GM23338 (cell line): Measurements from ENCODE around the gene PCED1A. TPM values are rescaled to one million over a fixed set of nuclear protein-coding genes. Genes with fewer than 3 reads are reported as not detected.

Experiments used
- ATAC-seq: fragments of 200-7000 bp; cut with Tn5 transposase; 3 replicates; pipeline ENCODE4 v1.9.1; 2020
- DNase-seq: peaks from one replicate; pipeline ENCODE4 v3.0.0-alpha.2; 2015; ENCODE audit warnings: low spot score
- H2AFZ ChIP-seq: fragments of 200-600 bp; sonication (generic); 2 replicates; pipeline ENCODE4 v1.8.0; 2016; ENCODE audit warnings: antibody characterized with exemption, mild to moderate bottlenecking, moderate library complexity
- H3F3A ChIP-seq: fragments of 200-600 bp; sonication (generic); replicated peaks from 2 replicates; pipeline ENCODE4 v1.8.0; 2017; ENCODE audit warnings: antibody characterized with exemption, mixed run types, low read depth
- H3K27ac ChIP-seq: fragments of 200-600 bp; sonication (generic); 2 replicates; pipeline ENCODE4 v1.6.1; 2016; ENCODE audit warnings: low read depth
- H3K27me3 ChIP-seq: fragments of 200-600 bp; sonication (generic); 2 replicates; pipeline ENCODE4 v1.8.0; 2016; ENCODE audit warnings: mild to moderate bottlenecking, mixed run types, moderate library complexity; ENCODE audit not compliant: insufficient read depth
- H3K36me3 ChIP-seq: fragments of 200-600 bp; sonication (generic); 2 replicates; pipeline ENCODE4 v1.8.0; 2016; ENCODE audit warnings: mild to moderate bottlenecking; ENCODE audit not compliant: insufficient read depth
- H3K4me1 ChIP-seq: fragments of 200-600 bp; sonication (generic); 2 replicates; pipeline ENCODE4 v1.8.0; 2016; ENCODE audit warnings: mild to moderate bottlenecking, moderate library complexity; ENCODE audit not compliant: insufficient read depth
- H3K4me2 ChIP-seq: fragments of 200-600 bp; sonication (generic); 2 replicates; pipeline ENCODE4 v1.7.1; 2017; ENCODE audit warnings: mixed run types
- H3K4me3 ChIP-seq: fragments of 200-600 bp; sonication (generic); 2 replicates; pipeline ENCODE4 v1.6.1; 2016; ENCODE audit warnings: mixed run types
- H3K79me2 ChIP-seq: fragments of 200-600 bp; sonication (generic); replicated peaks from 2 replicates; pipeline ENCODE4 v1.8.0; 2017; ENCODE audit warnings: mild to moderate bottlenecking; ENCODE audit not compliant: insufficient read depth
- H3K9me2 ChIP-seq: fragments of 200-600 bp; sonication (generic); 2 replicates; pipeline ENCODE4 v1.8.0; 2017; ENCODE audit not compliant: insufficient read depth
- H4K20me1 ChIP-seq: fragments of 200-600 bp; sonication (generic); replicated peaks from 2 replicates; pipeline ENCODE4 v1.8.0; 2017; ENCODE audit warnings: mild to moderate bottlenecking; ENCODE audit not compliant: insufficient read depth
- H3K27ac Mint-ChIP-seq: 2 replicates; pipeline ENCODE4 v1.8.0; 2020; ENCODE audit warnings: inconsistent platforms, mild to moderate bottlenecking, moderate library complexity, mixed read lengths
- H3K27me3 Mint-ChIP-seq: 3 replicates; pipeline ENCODE4 v1.8.0; 2022; ENCODE audit warnings: low read depth, mild to moderate bottlenecking, moderate library complexity, mixed read lengths, inconsistent platforms; ENCODE audit not compliant: insufficient read depth, poor library complexity
- H3K36me3 Mint-ChIP-seq: 3 replicates; pipeline ENCODE4 v1.8.0; 2021; ENCODE audit warnings: low read depth, mild to moderate bottlenecking, inconsistent platforms, moderate library complexity, mixed read lengths
- H3K4me1 Mint-ChIP-seq: 3 replicates; pipeline ENCODE4 v1.8.0; 2020; ENCODE audit warnings: mild to moderate bottlenecking, inconsistent platforms, mixed read lengths
- H3K4me3 Mint-ChIP-seq: 3 replicates; pipeline ENCODE4 v1.8.0; 2021; ENCODE audit warnings: moderate library complexity, mild to moderate bottlenecking, inconsistent platforms, mixed read lengths
- H3K9me3 Mint-ChIP-seq: 3 replicates; pipeline ENCODE4 v1.8.0; 2020; ENCODE audit warnings: moderate library complexity, mild to moderate bottlenecking, inconsistent platforms, mixed read lengths
- CREB1 ChIP-seq: fragments of 250-450 bp; sonication (Bioruptor Pico); IDR thresholded peaks from 2 replicates; pipeline ENCODE4 v1.5.0; 2020; ENCODE audit warnings: low read depth, mild to moderate bottlenecking, moderate library complexity
- EZH2phosphoT487 ChIP-seq: fragments of 200-600 bp; sonication (generic); IDR thresholded peaks from one replicate; pipeline ENCODE4 v1.8.1; 2018; ENCODE audit warnings: antibody characterized with exemption; ENCODE audit not compliant: unreplicated experiment
- POLR2AphosphoS5 ChIP-seq: IDR thresholded peaks from 2 replicates; pipeline ENCODE4 v1.6.1; 2016; ENCODE audit warnings: antibody characterized with exemption, low read depth
- STAT1 ChIP-seq: IDR thresholded peaks from one replicate; pipeline ENCODE4 v1.6.1; 2016; ENCODE audit warnings: antibody characterized with exemption; ENCODE audit not compliant: unreplicated experiment
- ZNF114 ChIP-seq: fragments of 250-450 bp; sonication (Bioruptor Pico); IDR thresholded peaks from 2 replicates; pipeline ENCODE4 v1.5.0; 2020; ENCODE audit warnings: mild to moderate bottlenecking, moderate library complexity
- polyA plus RNA-seq: library from polyadenylated mRNA; unstranded; fragments of >200 nt; fragmentation: Nextera tagmentation; extraction: Ambion mirVana; gene quantifications from 2 replicates; pipeline ENCODE4 v1.2.1, GENCODE V29; 2016
- total RNA-seq: library from RNA; depleted of rRNA; stranded (reverse); fragments of >200 nt; shearing (Covaris generic); gene quantifications from 2 replicates; pipeline ENCODE4 v1.2.3, GENCODE V29; 2014
- TF ChIP-seq, protein P1 (sequence below), 2 experiments: fragments of 200-600 bp in 1 of 2; sonication (generic) in 1 of 2; conservative IDR thresholded peaks; 2 replicates each; pipeline versions ENCODE4 v1.5.1 to v1.6.1; 2016 to 2017; ENCODE audit warnings: antibody characterized with exemption in 2 of 2, low read depth in 2 of 2, mild to moderate bottlenecking in 2 of 2, moderate library complexity in 1 of 2

PCED1A gene
- total and polyA plus RNA-seq, 2 experiments from 2014 or later, result 5.0 to 8.9 TPM

DNA sequence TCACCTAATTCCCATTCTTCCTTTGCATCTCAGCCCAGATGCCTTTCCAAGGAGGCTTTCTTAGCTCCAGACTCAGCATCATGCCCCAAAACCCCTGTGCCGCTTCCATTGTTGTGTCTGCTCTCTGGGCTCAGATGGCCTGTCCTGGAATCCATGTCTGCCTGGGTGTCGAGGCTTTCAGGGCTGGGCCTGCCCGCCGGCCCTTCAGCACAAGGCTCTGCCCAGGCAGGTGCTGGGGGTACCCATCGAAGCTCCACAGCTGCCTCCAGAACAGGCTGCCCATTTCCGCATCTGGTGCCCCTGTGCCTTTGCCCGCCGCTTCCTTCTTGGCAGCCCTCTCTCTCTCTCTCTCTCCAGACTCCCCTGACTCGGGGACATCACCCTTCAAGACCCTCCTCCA, 41.2 kb downstream of the PCED1A start:
- Histone ChIP-seq H2AFZ (peak overlapping the region; percentile 97), H3K4me3 (peak overlapping the region; percentile 79), H4K20me1 (peaks cover 3% of the 10 kb centered on the region; the same call in 1 of the 2 replicates), H3K79me2 (no peaks in the 10 kb centered on the region), H3K4me1 (peaks cover 20% of the 10 kb centered on the region), H3K9me2 (no peaks in the 10 kb centered on the region), H3F3A (0 out of 2 replicates have a peak, but pooled peaks cover 4% of the 10 kb centered on the region), H3K4me2 (peak overlapping the region; percentile 98), H3K27me3 (peaks cover 54% of the 10 kb centered on the region), H3K36me3 (no peaks in the 10 kb centered on the region), H3K27ac (no peak overlapping the region)
- Mint-ChIP-seq H3K9me3 (no peaks in the 10 kb centered on the region), H3K4me3 (peak overlapping the region; percentile 97), H3K4me1 (peaks cover 27% of the 10 kb centered on the region), H3K27me3 (peaks cover 47% of the 10 kb centered on the region), H3K36me3 (peaks cover 33% of the 10 kb centered on the region), H3K27ac (no peak overlapping the region)
- no peak for TF ChIP-seq EZH2phosphoT487
- TF ChIP-seq STAT1, result no peak
- DNase-seq, result peak; percentile 17
- no peak; the same call in 1 of the 3 replicates for ATAC-seq

DNA sequence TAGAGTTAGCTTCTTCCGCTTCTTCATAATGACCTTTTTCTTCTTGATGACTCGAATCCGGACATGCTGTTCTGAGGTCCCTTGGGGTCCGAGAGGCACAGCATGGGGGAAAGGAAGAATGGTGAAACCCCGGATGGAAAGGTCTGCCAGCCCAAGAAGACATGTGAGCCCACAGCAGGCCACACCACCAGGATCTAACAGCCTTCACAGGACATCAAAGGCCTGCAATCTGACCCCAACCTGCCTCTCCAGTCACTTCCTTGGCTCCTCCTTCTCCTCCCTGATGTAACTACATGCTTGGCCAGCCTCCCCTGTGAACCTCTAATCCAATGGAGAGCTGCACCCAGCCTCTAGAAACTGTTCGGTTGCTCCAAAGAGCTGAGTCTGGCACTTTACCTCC, 41.6 kb downstream of the PCED1A start:
- H3K79me2 ChIP-seq, result no peaks in the 10 kb centered on the region
- H3K4me1 ChIP-seq, result peaks cover 19% of the 10 kb centered on the region; the same call in 1 of the 2 replicates
- H3K4me3 ChIP-seq, result peak overlapping the region; percentile 79; the same call in 1 of the 2 replicates
- peaks cover 3% of the 10 kb centered on the region; the same call in 1 of the 2 replicates for H4K20me1 ChIP-seq
- no peak overlapping the region for H3K27ac ChIP-seq
- ATAC-seq, result peak; percentile 13
- no peaks in the 10 kb centered on the region for H3K36me3 ChIP-seq
- Mint-ChIP-seq H3K27me3 (peaks cover 42% of the 10 kb centered on the region), H3K9me3 (no peaks in the 10 kb centered on the region), H3K4me1 (peaks cover 26% of the 10 kb centered on the region), H3K4me3 (peak overlapping the region; percentile 97), H3K36me3 (peaks cover 33% of the 10 kb centered on the region), H3K27ac (no peak overlapping the region)
- DNase-seq, result peak; percentile 45
- H3K27me3 ChIP-seq, result peaks cover 49% of the 10 kb centered on the region
- peak overlapping the region; percentile 98; the same call in 1 of the 2 replicates for H3K4me2 ChIP-seq
- H3K9me2 ChIP-seq, result no peaks in the 10 kb centered on the region
- H3F3A ChIP-seq, result 0 out of 2 replicates have a peak, but pooled peaks cover 4% of the 10 kb centered on the region
- H2AFZ ChIP-seq, result no peak overlapping the region; the same call in 1 of the 2 replicates
- TF ChIP-seq CREB1 (CRISPR knock-in tag), result no peak
- TF ChIP-seq, protein P1, sequence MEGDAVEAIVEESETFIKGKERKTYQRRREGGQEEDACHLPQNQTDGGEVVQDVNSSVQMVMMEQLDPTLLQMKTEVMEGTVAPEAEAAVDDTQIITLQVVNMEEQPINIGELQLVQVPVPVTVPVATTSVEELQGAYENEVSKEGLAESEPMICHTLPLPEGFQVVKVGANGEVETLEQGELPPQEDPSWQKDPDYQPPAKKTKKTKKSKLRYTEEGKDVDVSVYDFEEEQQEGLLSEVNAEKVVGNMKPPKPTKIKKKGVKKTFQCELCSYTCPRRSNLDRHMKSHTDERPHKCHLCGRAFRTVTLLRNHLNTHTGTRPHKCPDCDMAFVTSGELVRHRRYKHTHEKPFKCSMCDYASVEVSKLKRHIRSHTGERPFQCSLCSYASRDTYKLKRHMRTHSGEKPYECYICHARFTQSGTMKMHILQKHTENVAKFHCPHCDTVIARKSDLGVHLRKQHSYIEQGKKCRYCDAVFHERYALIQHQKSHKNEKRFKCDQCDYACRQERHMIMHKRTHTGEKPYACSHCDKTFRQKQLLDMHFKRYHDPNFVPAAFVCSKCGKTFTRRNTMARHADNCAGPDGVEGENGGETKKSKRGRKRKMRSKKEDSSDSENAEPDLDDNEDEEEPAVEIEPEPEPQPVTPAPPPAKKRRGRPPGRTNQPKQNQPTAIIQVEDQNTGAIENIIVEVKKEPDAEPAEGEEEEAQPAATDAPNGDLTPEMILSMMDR (conservative IDR thresholded peaks at IDR 0.05; ENCODE audit: low read depth in 2 of 2), result no peak
- no peak for TF ChIP-seq POLR2AphosphoS5

DNA sequence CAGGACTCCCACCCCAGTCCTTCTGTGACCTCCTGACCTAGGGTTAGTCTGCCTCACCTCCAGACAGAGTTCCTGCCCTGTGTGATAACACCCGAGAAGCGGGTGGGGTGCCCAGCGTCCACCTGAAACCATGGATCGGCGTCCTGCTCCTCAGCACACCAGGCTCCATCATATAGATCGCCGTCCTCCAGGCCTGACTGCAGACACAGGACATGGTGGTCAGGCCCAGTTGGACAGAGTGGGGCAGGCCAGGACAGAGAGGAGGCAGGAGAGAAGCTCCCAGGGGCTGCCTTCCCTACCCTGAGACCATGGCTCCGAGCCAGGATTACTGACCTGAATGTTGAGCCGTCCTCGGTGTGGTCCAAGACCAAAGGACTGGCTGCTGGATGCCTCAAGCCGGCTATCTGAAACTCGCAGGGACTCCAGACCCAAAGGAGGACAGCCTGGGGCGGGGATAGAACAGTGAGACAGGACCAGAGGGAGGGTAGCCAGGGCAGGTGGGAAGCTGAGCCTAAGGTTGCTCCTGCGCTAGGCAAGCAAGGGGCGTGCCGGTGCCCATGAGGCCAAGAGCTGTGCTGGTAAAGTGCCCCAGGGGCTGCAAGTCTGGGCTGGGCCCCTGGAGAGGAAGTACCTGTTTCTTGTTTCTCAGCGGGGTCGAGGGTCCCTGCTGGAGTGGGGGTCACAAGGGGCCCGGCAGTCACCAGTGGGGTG, 42.2 kb downstream of the PCED1A start:
- no peak for ATAC-seq
- Mint-ChIP-seq H3K4me1 (peaks cover 26% of the 10 kb centered on the region), H3K27me3 (peaks cover 37% of the 10 kb centered on the region), H3K4me3 (no peak overlapping the region; the same call in 2 of the 3 replicates), H3K9me3 (no peaks in the 10 kb centered on the region), H3K27ac (no peak overlapping the region), H3K36me3 (peaks cover 33% of the 10 kb centered on the region)
- Histone ChIP-seq H3K27me3 (peaks cover 44% of the 10 kb centered on the region), H3K79me2 (no peaks in the 10 kb centered on the region), H3K4me3 (no peak overlapping the region), H3K4me1 (peaks cover 19% of the 10 kb centered on the region; the same call in 1 of the 2 replicates), H3K4me2 (no peak overlapping the region), H3K36me3 (no peaks in the 10 kb centered on the region), H4K20me1 (peaks cover 3% of the 10 kb centered on the region; the same call in 1 of the 2 replicates), H3K9me2 (no peaks in the 10 kb centered on the region), H3K27ac (no peak overlapping the region), H3F3A (0 out of 2 replicates have a peak, but pooled peaks cover 4% of the 10 kb centered on the region), H2AFZ (no peak overlapping the region)
- TF ChIP-seq POLR2AphosphoS5, result no peak
- no peak for TF ChIP-seq ZNF114
- TF ChIP-seq, protein P1 (conservative IDR thresholded peaks at IDR 0.05; ENCODE audit: low read depth in 2 of 2), result no peak
- no peak for TF ChIP-seq EZH2phosphoT487
- DNase-seq, result no peak
